HG03064 (cell line): ENCODE results near the gene GNAZ.
"Not testable (repeated sequence)": the region's sequence is repeated elsewhere in the genome, so short reads cannot be mapped to it uniquely, and the experiment has no call there.

Source experiments
- ATAC-seq: cut with Tn5 transposase; IDR thresholded peaks from one replicate; pipeline ENCODE4 v1.9.1; 2021; ENCODE audit warnings: low read depth; ENCODE audit not compliant: unreplicated experiment

The GNAZ gene

DNA sequence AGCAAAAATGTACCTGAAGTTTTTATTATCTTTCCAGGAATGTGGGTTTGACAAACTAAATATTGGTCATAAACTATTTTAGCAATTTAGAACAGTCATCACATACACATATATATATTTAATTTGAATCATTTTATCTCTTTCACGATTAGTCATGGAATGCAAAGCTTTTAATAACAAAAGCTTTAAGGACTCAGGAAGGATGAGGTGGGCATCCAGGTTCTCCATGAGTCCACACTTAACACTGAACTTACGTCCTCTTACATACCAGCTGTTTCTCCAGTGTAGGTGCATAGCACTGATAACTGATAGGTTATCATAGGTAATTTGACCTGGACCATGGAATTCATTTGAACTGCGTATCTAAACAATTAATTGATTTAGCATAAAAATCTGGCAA lies 28.1 kb upstream of the GNAZ start:
- ATAC-seq: no peak

GRCh38 chr22:23044570-23044969 lies 25.7 kb upstream of the GNAZ start:
- no peak for ATAC-seq

DNA sequence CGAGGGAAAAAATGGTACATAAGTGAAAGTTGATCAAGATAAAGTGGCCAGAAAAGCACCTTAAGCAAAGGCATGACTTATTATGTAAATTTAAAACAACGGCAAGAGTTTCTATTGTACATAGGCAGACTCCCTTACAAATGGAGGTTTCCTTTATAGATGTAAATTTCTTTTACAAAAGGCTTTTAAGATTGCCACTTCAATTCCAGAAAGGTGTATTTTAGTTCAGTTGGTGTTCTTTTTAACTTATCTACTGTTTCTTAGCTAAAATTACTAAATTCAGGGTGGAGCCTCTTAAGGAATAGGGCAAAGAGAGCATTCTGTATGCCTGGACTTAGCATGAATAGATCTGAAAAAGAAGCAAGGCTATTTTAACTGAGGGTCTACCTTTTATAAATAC lies 24.9 kb upstream of the GNAZ start:
- ATAC-seq: no peak

GRCh38 chr22:23047265-23047664 lies 23.1 kb upstream of the GNAZ start:
- ATAC-seq: no peak

DNA sequence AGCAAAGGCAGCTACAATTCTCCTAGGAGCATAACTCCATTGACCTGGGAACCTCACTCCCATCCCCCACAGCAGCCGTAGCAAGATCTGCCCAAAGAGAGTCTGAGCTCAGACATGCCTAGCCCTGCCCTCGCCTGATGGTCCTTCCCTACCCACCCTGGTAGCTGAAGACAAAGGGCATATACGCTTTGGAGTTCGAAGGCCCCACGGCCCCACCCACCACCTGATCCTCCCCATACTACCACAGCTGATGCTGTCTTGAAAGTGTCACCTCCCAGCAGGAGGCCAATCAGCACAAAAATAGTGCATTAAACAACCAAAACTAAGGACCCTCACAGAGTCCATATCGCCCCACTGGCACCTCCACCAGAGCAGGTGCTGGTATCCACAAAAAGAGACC lies 22.6 kb upstream of the GNAZ start:
- ATAC-seq: no peak

GRCh38 chr22:23050546-23050945 lies 19.8 kb upstream of the GNAZ start:
- ATAC-seq: not testable (repeated sequence)

DNA sequence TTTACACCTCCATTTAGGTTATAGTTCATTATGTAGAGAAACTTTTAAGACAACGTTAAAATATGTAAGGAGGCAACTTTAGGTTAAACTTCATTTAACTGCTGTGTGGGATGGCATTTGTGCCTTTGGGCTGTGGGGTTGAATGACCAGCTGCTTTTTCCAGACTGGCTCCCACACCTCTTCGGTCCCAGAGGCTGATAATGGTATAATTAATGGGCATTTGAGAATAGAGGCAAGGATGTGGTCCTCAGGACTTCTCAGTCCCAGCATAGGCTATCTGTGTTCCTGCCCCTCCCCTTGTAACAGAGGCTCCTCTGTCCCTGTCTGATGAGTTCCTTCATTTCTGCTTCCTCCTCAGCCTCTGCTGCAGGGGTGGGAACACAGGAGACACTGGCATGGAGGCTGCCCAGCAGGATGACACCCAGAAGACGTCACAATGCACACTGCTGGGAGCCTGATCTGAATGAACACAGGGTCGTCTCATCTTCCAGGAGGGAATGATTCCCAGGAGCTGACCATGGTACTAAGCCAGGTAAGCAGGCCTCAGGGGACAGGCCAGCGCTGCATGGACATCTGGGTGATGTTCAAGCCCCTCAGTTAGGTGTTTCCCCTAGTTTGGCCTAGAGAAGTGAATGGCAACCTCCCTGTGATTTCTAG lies 17.1 kb upstream of the GNAZ start:
- no peak for ATAC-seq

DNA sequence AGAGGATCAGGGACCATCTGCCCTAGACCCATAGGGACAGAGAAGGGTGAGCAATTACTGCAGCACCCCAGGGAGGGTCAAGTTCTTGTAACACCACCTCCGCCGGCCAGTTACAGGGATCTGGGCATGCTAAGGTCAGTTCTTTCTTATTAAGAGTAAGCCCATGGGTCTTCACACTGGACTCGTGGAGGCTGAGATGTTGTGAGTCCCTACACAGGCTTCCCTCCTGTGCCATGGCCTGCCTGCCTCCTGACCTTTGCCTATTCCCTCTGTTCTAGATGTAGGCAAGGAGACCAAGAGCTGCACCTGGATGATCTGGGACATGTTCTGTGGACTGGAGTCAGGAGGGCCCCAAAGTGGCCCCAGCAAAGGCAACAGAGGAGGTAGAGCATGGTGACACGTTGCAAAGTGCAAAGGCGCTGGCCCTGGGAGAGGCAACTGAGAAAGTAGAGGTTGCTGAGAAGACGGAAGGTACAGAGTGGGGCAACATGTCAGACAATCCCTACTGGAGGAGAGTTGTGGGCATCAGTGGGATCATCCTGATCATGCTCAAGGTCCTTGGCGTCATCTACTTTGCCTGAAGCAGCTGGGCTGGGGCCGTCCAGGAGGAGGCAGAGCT lies 16.3 kb upstream of the GNAZ start:
- ATAC-seq: no peak

- no peak for ATAC-seq
Observed at GRCh38 chr22:23054531-23055257, 15.6 kb upstream of the GNAZ start.

GRCh38 chr22:23055449-23056179 lies 14.7 kb upstream of the GNAZ start:
- no peak for ATAC-seq

- ATAC-seq: no peak
Observed at GRCh38 chr22:23057331-23057730, 13.0 kb upstream of the GNAZ start.

GRCh38 chr22:23058063-23058462 lies 12.3 kb upstream of the GNAZ start:
- ATAC-seq: no peak

GRCh38 chr22:23058481-23059283 lies 11.6 kb upstream of the GNAZ start:
- no peak for ATAC-seq

DNA sequence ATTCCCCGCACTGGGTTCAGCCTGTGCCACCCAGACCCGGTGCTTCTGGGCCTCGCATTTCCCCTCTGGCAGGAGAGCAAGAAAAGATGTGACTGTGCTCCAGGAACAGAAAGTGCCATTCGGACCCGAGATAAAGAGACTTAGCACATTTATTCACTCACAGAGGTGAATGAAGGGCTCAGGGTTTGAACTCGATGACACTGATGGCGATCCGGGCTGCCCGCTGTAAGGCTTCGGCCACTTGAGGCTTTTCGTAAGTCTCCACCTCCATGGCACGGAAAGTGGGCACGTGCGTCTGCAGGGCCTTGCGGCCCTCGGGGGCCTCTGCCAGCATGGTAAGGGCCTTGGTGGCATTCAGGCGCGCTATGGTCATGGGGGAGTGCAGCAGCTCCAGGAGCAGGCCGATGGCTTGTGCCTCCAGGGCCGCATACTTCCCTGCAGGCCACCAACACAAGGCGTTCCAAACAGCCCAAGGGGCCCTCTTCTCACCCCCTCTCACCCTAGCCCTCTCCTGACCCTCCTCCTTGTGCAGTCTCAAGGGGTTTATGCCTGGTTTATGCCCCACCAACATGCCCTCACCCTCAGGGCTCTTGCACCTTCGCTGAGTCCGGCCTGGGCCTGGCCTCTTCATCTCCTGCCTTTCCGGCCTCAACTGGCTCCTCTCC lies 10.9 kb upstream of the GNAZ start:
- no peak for ATAC-seq

- ATAC-seq: no peak
Observed at GRCh38 chr22:23060612-23061400, 9.5 kb upstream of the GNAZ start.

GRCh38 chr22:23061471-23062280 lies 8.6 kb upstream of the GNAZ start:
- ATAC-seq: no peak

GRCh38 chr22:23062616-23063538 lies 7.4 kb upstream of the GNAZ start:
- no peak for ATAC-seq
